ENCODE measurements around the gene HGF. TPM values are rescaled to one million over a fixed set of nuclear protein-coding genes. Genes with fewer than 3 reads are reported as not detected.

Gene HGF
- total and polyA plus RNA-seq, 2 of the 13 experiments (the other 11 are each of a cell fraction or from before 2014, with no cell fraction given): not detected

- TF ChIP-seq ZNF776 (CRISPR knock-in tag; IDR thresholded peaks at IDR 0.05): no peak
- no peak for TF ChIP-seq E2F5 (CRISPR knock-in tag; conservative IDR thresholded peaks at IDR 0.05)
- no peak for TF ChIP-seq ZNF660 (CRISPR knock-in tag; IDR thresholded peaks at IDR 0.05; ENCODE audit: borderline replicate concordance, low read depth)
- no peak for TF ChIP-seq ARNT (IDR thresholded peaks at IDR 0.05)
- TF ChIP-seq ZNF430 (CRISPR knock-in tag; IDR thresholded peaks at IDR 0.05): no peak
- no peak overlapping the region for H3K4me3 ChIP-seq (replicated peaks in 1 of 3; ENCODE audit: insufficient read depth in 1 of 3, low read depth in 2 of 3, low read length in 3 of 3)
- DNase-seq (ENCODE audit: low spot score) (no peak), ATAC-seq (no peak), FAIRE-seq (no peak)
- H3K36me3 ChIP-seq (replicated peaks in 1 of 2; ENCODE audit: control insufficient read depth in 1 of 2, insufficient read depth in 2 of 2, low read length in 2 of 2): no peaks in the 10 kb centered on the region
- in situ Hi-C loops (cut with HindIII; ENCODE audit: extremely low pct_ligation_motif_present, low pct_unique_long_range_greater_than_20kb) (no loop called here), intact Hi-C loops (cut with micrococcal nuclease; ENCODE audit: unreplicated experiment) (no loop called here)
- H4K20me1 ChIP-seq (ENCODE audit: insufficient read depth, low read length): no peaks in the 10 kb centered on the region
- no peak overlapping the region for H3K4me2 ChIP-seq (ENCODE audit: low read depth, low read length)
- no peaks in the 10 kb centered on the region for H3K27me3 ChIP-seq (ENCODE audit: control insufficient read depth in 1 of 2, insufficient read depth in 2 of 2, low read length in 2 of 2)
- H3K27ac ChIP-seq (ENCODE audit: extremely low read length, insufficient read depth, low read length): no peak overlapping the region
- ChIA-PET CTCF (ENCODE audit: low intra/inter-chr PET ratio, low total read pairs) (no interaction called here), POLR2A (no interaction called here)
- no peaks in the 10 kb centered on the region for H3K4me1 ChIP-seq (ENCODE audit: insufficient read depth, low read length)
- H3K9ac ChIP-seq (ENCODE audit: insufficient read depth, low read depth, low read length): no peak overlapping the region
- no TSS peak for BruUV-seq (replicated peaks)
- no peaks in the 10 kb centered on the region for H3K9me3 ChIP-seq (ENCODE audit: low read length)
- H3K79me2 ChIP-seq (ENCODE audit: insufficient read depth, low read length): no peaks in the 10 kb centered on the region
- H2AFZ ChIP-seq (ENCODE audit: low read length): no peak overlapping the region
- 2% methylated on average over 4 of the region's 4 CpGs for whole genome bisulfite sequencing (ENCODE audit: low lambda C conversion rate)
Observed at GRCh38 chr7:81743665-81744064, 26.2 kb downstream of the HGF start.

- DNase-seq (ENCODE audit: low spot score) (no peak), FAIRE-seq (no peak), ATAC-seq (no peak)
- 29% methylated on average over 6 of the region's 9 CpGs for WGBS (ENCODE audit: low lambda C conversion rate)
- no peak overlapping the region for H3K27ac ChIP-seq (ENCODE audit: extremely low read length, insufficient read depth, low read length)
- BruUV-seq (replicated peaks): no TSS peak
- no peaks in the 10 kb centered on the region for H3K36me3 ChIP-seq (replicated peaks in 1 of 2; ENCODE audit: control insufficient read depth in 1 of 2, insufficient read depth in 2 of 2, low read length in 2 of 2)
- in situ Hi-C loops (cut with HindIII; ENCODE audit: extremely low pct_ligation_motif_present, low pct_unique_long_range_greater_than_20kb): no loop called here
- no peaks in the 10 kb centered on the region for H3K9me3 ChIP-seq (ENCODE audit: low read length)
- no peak overlapping the region for H2AFZ ChIP-seq (ENCODE audit: low read length)
- no peak overlapping the region for H3K9ac ChIP-seq (ENCODE audit: insufficient read depth, low read depth, low read length)
- H3K27me3 ChIP-seq (ENCODE audit: control insufficient read depth in 1 of 2, insufficient read depth in 2 of 2, low read length in 2 of 2): no peaks in the 10 kb centered on the region
- no peak overlapping the region for H3K4me3 ChIP-seq (replicated peaks in 1 of 3; ENCODE audit: insufficient read depth in 1 of 3, low read depth in 2 of 3, low read length in 3 of 3)
- intact Hi-C loops (cut with micrococcal nuclease; ENCODE audit: unreplicated experiment): no loop called here
- no peaks in the 10 kb centered on the region for H3K79me2 ChIP-seq (ENCODE audit: insufficient read depth, low read length)
- ChIA-PET CTCF (ENCODE audit: low intra/inter-chr PET ratio, low total read pairs) (no interaction called here), POLR2A (no interaction called here)
- no peaks in the 10 kb centered on the region for H4K20me1 ChIP-seq (ENCODE audit: insufficient read depth, low read length)
- no peaks in the 10 kb centered on the region for H3K4me1 ChIP-seq (ENCODE audit: insufficient read depth, low read length)
- no peak overlapping the region for H3K4me2 ChIP-seq (ENCODE audit: low read depth, low read length)
- TF ChIP-seq ZNF773 (CRISPR knock-in tag; IDR thresholded peaks at IDR 0.05; ENCODE audit: borderline replicate concordance) (no peak), PRMT3 (CRISPR knock-in tag; IDR thresholded peaks at IDR 0.05; ENCODE audit: borderline replicate concordance, low read depth) (no peak), HMGXB3 (CRISPR knock-in tag; IDR thresholded peaks at IDR 0.05; ENCODE audit: borderline replicate concordance) (no peak), ZNF138 (CRISPR knock-in tag; IDR thresholded peaks at IDR 0.05; ENCODE audit: low read depth) (no peak), SATB2 (CRISPR knock-in tag; IDR thresholded peaks at IDR 0.05) (no peak), MEF2D (CRISPR knock-in tag; IDR thresholded peaks at IDR 0.05) (no peak)
Observed at GRCh38 chr7:81743201-81743600, 26.6 kb downstream of the HGF start.

Data from HepG2 (cell line).